HG03108 (cell line): Measurements from ENCODE around the gene LGALS12.
"Not testable (repeated sequence)": the region's sequence is repeated elsewhere in the genome, so short reads cannot be mapped to it uniquely, and the experiment has no call there.

Experiments used
- ATAC-seq: cut with Tn5 transposase; IDR thresholded peaks from one replicate; pipeline ENCODE4 v1.9.1; 2021; ENCODE audit warnings: moderate library complexity; ENCODE audit not compliant: unreplicated experiment

Gene LGALS12

GRCh38 chr11:63504933-63505586 is 824 bp upstream of the LGALS12 start:
- ATAC-seq, result no peak

DNA sequence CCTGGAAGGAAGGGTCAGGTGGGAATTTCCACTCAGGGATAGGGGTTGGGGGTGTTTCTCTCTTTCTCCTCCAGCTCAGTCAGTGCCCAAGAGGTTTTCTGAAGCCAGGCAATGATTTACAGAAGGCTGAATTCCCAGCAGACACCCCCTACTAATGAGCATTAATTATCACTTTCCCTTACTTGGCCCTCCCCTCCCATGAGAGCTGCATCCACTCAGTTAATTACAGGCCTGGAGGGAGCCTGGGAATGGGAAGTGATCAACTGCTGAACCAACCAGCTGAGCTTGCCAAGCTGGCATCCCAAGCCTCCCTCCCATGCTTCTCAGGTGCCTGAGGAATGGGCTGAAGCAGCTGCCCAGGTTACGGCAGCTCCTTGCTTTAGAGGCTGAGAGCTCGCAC is 992 bp downstream of the LGALS12 start:
- ATAC-seq, result no peak

DNA sequence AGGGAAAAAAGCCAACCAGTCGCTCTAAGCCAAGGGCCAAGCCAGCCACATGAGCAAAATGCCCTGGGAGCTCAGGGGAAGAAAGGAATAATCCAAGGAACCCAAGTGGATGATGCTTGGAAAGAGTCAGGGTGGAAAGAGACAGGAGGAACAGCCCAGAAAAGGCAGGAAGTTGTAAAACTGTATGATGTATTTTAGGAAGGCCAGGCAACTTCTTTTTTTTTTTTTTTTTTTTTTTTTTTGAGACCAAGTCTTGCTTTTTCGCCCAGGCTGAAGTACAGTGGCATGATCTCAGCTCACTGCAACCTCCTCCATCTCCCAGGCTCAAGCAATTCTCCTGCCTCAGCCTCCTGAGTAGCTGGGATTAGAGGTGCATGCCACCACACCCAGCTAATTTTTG is 1.6 kb downstream of the LGALS12 start:
- no peak for ATAC-seq

GRCh38 chr11:63508009-63508408 is 2.1 kb downstream of the LGALS12 start:
- ATAC-seq, result no peak

- ATAC-seq, result no peak
Measured at GRCh38 chr11:63508745-63509144, 2.9 kb downstream of the LGALS12 start.

GRCh38 chr11:63510360-63511047 is 4.6 kb downstream of the LGALS12 start:
- ATAC-seq, result no peak

GRCh38 chr11:63511048-63511748 is 5.3 kb downstream of the LGALS12 start:
- no peak for ATAC-seq

GRCh38 chr11:63512816-63513215 is 6.9 kb downstream of the LGALS12 start:
- ATAC-seq, result no peak

- no peak for ATAC-seq
Measured at GRCh38 chr11:63516109-63516508, 10.2 kb downstream of the LGALS12 start.

DNA sequence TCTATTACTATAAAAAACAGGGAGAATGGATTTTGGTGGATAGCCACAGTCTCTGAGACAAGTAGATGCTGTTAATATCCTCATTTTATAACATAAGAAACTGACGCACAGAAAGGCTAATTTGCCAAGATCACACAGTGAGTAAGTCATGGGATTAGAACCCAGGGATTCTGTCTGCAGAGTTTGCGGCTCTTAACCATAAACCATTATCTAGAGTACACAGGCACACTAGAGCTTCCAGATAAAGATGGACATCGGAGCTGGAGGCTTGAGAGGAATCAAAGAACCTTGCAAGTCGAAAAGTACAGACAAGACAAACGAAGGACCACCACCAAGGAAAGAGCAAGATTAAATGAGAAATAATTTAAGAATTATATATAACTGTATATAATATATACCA is 11.3 kb downstream of the LGALS12 start:
- no peak for ATAC-seq

DNA sequence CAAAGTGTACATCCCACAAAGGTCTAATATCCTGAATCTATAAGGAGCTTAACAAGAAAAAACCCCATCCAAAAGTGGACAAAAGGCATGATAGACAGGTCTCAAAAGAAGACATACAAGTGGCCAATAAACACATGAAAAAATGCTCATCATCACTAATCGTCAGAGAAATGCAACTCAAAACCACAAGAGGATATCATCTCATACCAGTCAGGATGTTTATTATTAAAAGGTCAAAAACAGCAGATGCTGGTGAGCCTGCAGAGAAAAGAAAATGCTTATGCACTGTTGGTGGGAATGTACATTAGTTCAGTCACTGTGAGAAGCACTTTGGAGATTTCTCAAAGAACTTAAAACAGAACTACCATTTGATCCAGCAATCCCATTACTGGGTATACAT is 12.7 kb downstream of the LGALS12 start:
- ATAC-seq, result no peak

DNA sequence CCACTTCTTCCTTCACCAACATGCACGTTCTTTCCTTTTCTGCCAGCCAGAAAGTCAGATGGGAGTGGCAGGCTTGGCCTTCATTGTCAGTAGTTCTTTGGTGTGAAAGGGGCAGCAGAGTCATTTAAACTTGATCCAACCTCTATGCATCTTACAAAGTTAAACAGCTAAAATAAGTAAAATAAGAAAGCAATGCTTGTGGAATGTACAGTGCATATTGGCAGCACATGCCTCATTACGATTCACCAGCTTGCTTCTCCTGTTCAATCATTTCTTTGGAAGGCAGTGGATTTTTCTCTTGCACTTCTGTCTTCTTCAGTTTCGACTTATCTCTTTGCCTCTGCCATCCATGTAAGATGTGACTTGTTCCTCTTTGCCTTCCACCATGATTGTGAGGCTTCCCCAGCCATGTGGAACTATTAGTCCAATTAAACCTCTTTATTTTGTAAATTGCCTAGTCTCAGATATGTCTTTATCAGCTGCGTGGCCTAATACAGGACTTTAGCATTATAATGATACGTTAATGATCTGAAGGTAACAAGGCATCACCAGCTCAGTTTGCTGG is 14.8 kb downstream of the LGALS12 start:
- no peak for ATAC-seq

GRCh38 chr11:63521896-63522295 is 16.0 kb downstream of the LGALS12 start:
- ATAC-seq, result no peak

DNA sequence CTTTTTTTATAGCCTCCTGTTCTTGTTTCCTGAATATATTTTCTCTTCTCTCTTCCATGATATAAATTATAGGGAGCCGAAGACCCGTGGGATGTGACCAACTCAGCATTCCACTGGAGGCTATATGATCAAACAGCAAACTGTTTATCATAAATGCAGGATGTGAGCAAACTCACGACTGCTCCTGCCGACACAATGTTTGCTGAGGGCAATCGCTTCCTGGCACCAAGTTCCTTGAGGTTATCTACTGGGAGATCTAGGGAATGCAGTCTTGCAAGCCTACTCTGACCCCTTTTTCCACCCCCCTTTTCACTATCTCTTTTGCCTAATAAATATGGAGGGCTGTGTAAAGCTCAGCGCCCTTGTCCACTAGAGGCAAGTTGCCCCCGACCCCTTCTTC is 17.3 kb downstream of the LGALS12 start:
- no peak for ATAC-seq

DNA sequence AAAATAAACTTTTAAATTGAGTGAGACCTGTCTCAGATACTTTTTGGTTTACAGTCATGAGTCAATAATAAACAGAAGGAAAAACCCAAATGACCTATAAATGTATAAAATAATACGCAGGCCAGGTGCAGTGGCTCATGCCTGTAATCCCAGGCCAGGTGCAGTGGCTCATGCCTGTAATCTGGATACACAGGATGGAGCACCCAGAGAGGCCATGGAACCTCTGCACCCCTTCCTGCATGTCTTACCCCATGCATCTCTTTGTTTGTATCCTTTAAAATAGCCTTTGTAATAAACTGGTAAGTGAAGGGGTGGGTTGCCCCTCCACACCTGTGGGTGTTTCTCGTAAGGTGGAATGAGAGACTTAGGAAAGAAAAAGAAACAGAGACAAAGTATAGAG is 21.8 kb downstream of the LGALS12 start:
- ATAC-seq, result no peak

- not testable (repeated sequence) for ATAC-seq
Measured at GRCh38 chr11:63528156-63528555, 22.3 kb downstream of the LGALS12 start.

GRCh38 chr11:63528729-63529278 is 22.9 kb downstream of the LGALS12 start:
- not testable (repeated sequence) for ATAC-seq

DNA sequence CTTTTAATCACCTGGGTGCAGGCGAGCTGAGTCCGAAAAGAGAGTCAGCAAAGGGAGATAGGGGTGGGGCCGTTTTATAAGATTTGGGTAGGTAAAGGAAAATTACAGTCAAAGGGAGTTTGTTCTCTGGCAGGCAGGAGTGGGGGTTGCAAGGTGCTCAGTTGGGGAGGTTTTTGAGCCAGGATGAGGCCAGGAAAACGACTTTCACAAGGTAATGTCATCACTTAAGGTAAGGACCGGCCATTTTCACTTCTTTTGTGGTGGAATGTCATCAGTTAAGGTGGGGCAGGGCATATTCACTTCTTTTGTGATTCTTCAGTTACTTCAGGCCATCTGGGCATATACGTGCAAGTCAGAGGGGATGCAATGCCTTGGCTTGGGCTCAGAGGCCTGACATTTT is 23.5 kb downstream of the LGALS12 start:
- ATAC-seq, result not testable (repeated sequence)

- no peak for ATAC-seq
Measured at GRCh38 chr11:63530021-63530420, 24.1 kb downstream of the LGALS12 start.

DNA sequence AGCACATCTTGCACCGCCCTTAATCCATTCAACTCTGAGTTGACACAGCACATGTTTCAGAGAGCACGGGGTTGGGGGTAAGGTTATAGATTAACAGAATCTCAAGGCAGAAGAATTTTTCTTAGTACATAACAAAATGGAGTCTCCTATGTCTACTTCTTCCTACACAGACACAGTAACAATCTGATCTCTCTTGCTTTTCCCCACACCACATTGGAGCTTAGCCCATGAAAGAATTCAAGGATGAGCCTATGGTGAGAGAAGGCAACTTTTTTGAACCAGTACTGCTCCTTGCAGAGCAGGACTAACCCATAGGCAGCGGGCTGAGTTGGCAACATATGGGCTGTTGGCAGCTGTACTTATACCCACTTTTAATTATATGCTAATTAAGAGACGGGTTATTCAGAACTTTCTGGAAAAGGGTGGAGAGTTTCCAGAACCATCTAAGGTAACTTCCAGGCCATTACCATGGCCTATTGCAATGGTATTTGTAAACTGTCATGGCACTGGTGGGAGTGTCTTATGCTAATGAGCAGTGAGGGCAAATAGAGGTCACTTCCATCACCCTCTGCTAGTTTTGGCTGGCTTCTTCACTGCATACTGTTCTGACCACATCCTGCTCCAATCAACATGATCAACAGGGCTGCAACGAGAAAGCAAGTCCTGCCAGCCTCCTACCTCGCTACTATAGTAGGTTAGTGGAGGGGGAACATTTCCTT is 25.3 kb downstream of the LGALS12 start:
- ATAC-seq, result peak; percentile 70

- ATAC-seq, result no peak
Measured at GRCh38 chr11:63532117-63532516, 26.2 kb downstream of the LGALS12 start.
